T-helper 2 cell treated with Interferon-gamma antibody and Interleukin-4, amounts not matched to agents 100 ng/mL and 5 ng/mL, for 36 hours (primary cell): ENCODE results near the gene PEPD. TPM values are rescaled to one million over a fixed set of nuclear protein-coding genes. Genes with fewer than 3 reads are reported as not detected.

Experiments used
- intact Hi-C: fragments of 100-400 bp; cut with micrococcal nuclease; formaldehyde crosslinking; loops from one replicate; pipeline ENCODE4 v1.15.1; 2023
- total RNA-seq: library from RNA; stranded (reverse); gene quantifications from 2 replicates; pipeline ENCODE4 v1.2.3, GENCODE V29; 2022

Gene PEPD
- total RNA-seq, 1 donor from 2014 or later, result 24.4 TPM

DNA sequence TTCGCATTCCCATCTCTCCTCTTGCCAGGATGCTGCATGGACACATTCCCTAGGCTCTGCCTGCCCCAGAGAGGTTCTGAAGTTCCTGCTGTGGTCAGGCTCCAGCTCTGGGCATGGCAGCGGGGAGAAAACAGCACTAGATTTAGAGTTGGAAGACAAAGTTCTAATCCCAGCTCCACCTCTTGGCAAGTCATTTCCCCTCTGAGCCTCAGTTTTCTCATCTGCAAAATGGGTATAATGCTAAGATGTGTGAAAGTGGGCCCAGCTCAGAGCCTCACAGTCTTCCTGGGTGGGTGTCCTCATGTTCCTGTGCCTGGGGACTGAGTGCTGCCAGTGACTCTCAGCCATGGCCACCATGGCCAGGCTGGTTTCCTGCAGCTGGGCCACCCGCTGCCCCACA, 9.6 kb downstream of the PEPD start:
- intact Hi-C loops, result no loop called here

DNA sequence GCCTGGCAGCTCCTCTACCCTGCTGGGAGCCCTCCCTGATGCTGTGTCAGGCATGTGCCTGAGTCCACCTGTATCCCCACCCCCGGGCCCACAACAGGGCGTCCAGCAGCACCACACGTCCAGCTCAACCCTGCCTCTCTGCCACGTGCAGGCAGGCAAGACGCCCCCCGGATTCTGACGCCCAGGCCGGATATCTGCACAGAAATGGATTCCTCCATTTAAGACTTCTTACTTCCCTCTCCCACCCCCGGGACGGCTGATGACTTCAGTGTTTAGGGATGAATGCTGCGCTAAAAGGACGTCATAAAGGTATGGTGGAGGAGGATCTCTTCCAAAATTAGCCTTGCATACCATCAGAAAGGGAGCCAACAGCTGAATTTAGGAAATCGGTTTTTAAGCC, 10.2 kb downstream of the PEPD start:
- intact Hi-C loops, result no loop called here

DNA sequence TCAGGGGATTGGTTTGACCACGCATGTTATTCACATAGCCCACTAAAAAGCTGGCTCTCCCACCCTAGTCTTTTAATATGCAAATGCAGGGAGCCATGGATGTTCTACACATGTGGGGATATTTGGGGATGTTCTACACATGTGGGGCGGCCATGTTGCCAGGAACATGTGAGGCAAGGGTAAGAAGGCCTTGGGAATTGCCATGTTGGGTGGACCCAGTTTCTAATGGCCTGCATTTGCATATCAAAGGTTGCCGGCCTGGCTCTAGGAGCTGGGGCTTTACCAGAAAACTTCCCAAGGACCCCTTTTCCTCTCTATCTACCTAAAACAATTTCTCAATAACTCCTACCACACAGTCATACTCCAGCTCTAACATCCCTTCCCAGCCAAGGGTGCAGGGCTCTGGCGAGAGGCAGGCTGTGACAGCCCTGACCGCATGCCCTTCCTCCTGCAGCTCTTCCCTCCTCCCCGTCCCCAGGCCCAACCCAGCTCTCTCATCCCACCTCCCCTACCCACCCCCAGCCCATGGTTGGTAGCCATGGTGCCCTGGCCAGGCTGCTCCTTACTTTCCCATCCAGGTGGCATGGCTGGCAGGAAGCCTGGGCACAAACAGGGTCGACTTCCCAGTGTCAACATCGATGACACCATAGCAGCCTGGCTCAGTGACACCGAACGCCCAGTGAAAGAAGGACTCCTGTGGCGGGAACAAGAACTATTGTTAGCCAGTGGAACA, 11.0 kb downstream of the PEPD start:
- intact Hi-C loops, result no loop called here

DNA sequence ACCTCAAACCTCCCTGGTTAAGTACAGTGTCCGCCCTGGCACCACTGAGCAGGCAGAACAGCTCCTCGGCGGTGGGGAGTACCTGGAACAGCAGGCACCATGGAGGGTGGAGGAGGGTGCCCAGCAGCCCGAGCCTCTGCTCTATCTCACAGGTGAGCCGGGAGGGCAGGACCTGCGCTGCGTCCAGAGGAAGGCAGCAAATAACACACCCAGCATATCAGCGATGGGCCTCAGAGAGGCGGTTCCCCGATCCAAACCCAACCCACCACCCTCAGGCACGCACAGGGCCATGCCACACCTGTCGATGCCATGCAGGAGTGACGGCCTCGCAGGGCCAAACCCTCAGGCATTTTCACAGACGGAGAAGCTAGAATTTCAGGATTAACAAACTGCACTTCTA, 11.8 kb downstream of the PEPD start:
- intact Hi-C loops, result no loop called here

DNA sequence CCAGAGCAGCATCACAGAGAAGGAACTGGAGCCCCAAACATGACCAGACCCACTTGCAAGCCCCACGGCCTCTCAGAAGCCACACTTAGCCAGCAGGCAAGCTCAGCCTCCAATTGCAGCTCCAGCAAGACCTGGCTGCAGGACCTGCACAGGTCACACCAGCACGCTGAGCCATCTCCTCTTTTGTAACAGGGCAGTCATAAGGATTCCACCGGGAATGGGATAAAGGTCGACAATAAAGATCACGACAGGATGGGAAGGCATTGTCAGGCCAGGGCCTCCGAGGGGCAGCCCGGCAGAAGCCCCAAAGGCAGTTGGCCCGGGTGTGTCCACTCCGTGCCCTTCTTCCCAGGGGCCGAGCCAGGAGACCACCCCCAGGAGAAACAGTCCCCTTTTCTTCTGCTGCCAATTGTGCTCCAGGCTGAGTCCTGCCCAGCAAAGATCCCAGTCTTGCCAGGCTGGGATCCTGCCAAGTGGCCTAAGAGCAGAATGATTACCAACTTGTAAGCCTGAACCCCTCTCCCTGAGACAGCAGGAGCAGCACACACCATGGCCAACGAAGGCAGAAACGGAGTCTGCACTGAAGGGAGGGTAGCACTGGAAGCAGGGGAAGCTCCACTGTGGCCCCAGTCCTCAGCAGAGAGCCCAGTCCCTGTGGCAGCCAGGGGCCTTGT, 12.5 kb downstream of the PEPD start:
- intact Hi-C loops, result no loop called here

DNA sequence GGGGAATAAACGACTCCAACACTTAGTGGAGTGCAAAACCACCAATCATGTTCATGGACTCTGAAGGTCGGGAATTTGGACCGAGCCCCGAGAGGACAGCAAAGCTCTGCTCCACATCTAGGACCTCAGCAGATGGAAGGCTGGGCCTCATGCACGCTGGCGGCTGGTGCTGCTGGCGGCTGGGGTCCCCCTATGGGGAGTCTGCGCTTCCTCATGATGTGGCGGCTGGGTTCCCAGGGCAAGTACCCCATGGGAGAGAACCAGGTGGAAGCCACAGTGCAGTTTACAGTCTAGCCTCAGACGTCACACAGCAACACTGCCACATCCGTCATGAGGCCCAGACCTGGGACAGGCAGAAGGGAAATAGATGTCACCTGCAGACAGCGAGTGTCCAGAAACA, 13.2 kb downstream of the PEPD start:
- intact Hi-C loops, result no loop called here

DNA sequence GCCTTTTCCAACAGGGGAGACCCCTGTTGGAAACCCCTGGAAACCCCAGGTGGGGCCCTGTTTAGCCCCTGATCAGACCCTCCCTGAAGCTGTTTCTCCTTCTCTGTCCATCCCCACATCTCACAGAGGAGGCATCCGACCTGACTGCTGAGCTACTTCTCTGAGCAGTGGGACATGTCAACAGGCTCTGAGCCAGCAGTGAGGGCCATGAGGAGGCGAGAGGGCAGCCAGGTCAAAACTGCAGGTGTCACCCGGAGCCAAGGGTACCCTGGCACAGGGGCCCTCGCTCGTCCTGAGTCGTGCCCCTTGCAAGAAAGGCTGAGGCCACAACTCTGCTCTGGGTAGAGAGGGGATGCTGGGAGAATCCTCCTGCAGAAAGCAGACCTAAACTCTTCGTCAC, 13.6 kb downstream of the PEPD start:
- intact Hi-C loops, result no loop called here

DNA sequence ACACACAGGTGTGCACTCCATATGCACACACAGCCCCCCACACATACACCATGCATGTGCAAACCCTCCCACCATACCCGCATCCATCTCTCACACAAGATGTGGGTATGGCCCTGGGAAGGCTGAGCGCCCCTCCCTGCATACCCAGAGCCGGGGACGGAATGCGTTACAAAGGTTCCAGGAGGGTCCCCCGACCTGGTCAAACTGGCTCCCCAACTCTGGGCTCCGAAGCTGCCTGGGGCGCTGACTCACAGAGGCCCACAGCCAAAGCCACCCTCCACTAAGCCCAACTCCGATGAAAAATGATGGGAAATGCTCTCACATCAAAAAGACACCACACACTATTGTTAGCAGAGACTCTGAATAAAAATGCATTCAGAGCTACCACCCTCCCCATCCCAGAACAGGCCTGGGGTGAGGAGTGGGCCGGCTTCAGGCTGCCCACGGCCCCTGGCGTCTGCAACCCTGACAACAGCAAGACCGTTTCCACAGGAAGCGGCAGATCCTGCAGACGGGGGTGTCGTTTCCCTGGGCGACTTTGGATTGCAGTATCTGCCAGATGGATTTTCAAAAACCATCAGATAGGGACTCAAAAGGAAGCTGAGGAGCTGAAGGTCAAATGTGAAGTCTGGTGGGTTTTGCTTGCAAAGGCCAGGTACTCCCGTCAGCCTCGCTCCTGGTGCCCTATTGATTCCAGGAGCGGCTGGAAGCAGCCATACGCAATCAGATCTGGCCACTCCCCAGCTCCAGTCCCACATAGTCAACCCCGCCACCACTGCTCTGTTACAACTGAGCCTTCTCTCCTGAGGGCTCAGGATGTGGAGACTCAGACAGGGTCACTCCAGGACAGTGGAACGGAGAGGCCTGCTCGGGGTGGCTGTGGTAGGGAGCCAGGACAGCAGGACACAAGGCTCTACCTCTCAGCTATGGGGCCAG, 14.3 kb downstream of the PEPD start:
- intact Hi-C loops, result no loop called here

DNA sequence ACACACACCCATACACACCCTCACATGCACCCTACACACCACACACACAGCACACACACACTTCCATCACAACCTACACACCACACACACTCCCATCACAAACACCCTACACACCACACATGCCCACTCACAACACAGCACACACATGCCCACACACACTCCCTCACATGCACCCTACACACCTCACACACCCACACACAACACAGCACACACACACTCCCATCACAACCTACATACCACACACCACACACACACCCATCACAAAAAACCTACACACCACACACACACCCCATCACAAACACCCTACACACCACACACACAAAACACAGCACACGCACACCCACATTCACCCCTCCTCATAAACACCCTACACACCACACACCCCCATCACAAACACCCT, 15.1 kb downstream of the PEPD start:
- intact Hi-C loops, result no loop called here

DNA sequence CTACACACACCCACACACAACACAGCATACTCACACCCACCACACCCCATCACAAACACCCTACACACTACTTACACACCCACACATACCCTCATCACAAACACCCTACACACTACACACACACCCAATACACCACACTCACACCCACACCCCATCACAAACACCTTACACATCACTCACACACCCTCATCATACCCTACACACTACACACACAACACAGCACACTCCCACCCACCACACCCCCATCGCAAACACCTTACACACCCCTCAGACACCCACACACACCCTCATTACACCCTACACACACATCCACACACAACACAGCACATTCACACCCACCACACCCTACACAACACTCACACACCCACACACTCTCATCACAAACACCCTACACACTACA, 15.8 kb downstream of the PEPD start:
- intact Hi-C loops, result no loop called here

DNA sequence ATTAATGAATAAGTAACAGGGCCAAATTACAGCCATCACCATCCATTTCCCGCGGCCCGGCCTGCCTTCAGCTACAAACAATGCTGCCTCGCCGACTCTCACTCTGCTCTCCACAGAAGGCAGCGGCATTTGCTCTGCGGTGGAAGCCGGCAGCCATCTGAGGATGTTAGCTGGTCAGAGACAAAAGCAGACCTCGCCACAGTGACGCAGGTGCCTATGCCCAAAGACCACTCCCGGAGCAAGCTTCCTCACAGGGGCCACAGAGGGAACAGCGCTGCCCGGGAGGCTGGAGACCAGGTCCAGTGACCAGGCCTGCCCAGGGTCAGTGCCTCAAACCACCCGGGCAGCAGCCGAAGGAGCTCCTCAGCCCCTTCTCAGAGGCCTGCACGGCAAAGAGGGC, 16.4 kb downstream of the PEPD start:
- intact Hi-C loops, result no loop called here

DNA sequence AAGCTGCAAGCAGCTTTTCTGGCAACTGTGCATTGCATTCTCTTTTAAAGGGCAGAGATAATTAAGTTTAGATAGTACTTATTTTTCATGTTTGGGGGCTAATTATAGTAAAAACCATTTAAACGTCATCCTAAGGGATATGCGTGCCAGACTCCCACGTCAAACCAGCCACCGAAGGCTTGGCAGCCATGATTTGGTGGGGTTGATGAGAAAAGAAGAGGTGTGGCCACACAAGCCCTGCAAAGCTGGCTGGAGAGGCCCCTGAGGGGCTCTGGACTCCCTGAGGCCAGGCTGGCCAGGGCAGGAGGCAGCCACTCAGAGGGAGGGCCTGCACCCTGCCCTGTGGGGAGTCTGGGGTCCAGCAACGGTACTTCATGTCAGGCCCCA, 17.5 kb downstream of the PEPD start:
- intact Hi-C loops, result no loop called here

DNA sequence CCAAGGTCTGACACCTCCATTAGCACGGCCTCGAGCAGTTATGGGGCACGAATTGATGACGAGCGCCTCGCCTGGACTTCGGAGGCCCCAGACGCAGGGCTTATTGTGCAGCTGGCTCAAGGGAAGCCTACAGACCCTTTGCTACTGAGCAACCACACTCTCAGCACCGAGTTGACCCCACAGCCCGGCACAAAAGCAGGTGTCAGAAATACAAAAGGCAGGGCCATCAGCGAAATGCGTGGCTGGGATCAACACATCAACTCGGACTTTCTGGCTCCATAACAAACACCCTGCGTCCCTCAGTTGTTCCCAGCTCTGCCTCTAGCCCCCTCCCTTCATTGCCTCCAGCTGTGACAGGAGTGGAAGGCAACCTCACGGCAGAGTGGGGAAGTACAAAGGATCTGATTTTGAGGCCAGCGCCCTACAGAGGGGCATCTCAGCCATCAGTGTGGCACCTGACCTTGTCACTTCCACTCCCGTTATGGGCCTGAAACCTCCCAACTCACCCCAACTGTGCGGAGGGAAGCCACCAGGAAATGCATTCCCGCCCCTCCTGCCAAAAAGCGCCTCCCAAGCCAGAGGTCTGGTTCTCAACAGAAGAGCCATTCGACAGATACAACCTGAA, 18.0 kb downstream of the PEPD start:
- intact Hi-C loops, result no loop called here

DNA sequence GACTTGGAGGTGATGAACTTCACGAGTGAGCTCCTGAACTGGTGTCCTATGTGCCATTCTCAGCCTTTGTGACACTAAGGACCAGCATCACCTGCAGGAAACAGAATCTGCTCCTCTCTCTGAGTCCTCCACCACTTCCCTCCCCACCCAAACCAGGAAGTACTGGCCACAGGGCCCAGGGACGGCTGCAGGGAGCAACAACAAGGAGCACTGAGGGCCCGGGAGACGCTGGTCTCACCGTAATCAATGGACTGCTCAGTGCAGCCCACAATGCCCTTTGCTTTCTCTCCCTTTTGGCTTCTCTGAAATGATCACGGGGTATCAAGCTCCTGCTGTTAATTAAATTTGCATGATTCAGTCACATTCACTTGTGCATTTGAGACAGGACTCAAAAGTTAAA, 18.6 kb downstream of the PEPD start:
- intact Hi-C loops, result no loop called here

DNA sequence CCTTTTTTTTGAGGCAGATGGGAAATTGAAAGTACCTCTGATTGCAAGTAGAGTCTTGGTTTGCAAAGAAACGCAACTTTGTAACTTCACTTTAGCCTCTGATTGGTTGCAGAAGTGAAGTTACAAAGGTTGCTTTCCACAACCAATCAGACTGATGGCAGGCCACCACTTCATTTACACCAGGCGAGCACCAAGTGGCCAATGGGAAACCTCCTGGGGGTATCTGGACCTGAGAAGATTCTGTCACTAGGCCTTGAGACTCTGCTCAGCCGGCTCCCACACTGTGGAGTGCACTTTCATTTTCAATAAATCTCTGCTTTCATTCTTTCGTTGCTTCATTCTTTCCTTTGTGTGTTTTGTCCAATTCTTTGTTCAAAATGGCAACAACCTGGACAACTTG, 19.1 kb downstream of the PEPD start:
- intact Hi-C loops, result no loop called here

DNA sequence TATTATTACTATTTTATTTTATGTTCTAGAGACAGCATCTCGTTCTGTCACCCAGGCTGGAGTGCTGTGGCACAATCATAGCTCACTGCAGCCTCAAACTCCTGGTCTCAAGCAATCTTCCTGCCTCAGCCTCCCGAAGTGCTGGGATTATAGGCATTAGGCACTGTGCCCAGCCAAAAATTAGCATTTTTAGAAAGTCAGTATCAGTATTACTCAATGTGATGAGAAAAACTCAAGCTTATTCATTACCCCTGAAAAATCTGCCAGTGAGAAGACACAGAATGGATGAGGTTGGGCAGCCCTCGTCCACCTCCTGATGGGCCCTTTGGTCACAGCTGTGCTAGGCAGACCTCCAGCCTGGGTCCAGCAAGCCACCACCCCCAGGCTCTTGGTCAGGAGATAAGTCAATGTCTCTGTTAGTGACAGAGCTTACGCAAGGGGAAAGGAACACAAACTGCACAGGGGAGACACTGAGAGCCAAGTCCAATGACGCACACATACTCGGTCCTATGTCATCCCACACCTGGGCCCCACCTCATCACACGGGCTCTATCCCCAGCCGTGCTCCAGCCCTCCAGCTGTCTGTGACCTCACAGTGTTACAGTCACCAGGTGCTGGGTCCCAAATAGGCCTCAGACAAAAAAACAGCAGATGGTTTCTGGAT, 19.8 kb downstream of the PEPD start:
- intact Hi-C loops, result no loop called here

DNA sequence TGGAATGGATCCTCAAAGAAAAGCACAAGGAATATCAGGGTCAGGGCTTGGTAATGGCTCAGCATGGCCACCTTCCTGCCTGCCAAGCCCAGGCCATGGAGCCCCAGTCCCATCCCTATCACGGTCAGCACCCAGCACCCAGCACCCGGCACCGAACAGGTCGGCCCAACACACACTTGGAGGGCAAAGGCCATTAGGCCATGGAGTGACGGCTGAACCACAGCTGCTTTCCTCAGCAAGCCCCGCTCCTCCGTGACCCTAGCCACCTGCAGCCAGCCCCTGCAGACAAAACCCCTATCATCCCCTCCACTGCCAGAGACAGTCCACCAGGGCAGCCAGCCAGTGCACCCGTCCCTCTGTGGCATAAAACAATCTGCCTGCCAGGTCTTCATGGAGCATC, 20.6 kb downstream of the PEPD start:
- intact Hi-C loops, result no loop called here

DNA sequence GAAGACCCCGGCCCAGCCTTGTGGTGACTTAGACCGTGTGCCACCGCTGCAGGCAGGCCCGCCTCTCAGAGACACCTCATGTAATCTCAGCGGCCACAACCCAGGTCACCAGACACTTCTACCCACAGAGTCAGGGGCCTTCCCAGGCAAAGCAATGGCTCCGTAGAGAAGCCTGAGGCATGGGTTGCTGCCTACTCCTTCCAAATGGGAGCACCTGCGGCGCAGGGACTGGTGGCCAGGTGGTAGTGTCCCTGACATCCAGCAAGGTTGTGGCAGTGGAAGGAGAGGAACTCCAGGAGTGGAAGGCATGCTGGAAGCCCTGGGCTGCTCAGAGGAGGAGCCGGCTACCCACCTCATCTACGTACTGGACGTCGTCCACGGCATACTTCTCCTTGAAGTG, 21.0 kb downstream of the PEPD start:
- intact Hi-C loops, result no loop called here

DNA sequence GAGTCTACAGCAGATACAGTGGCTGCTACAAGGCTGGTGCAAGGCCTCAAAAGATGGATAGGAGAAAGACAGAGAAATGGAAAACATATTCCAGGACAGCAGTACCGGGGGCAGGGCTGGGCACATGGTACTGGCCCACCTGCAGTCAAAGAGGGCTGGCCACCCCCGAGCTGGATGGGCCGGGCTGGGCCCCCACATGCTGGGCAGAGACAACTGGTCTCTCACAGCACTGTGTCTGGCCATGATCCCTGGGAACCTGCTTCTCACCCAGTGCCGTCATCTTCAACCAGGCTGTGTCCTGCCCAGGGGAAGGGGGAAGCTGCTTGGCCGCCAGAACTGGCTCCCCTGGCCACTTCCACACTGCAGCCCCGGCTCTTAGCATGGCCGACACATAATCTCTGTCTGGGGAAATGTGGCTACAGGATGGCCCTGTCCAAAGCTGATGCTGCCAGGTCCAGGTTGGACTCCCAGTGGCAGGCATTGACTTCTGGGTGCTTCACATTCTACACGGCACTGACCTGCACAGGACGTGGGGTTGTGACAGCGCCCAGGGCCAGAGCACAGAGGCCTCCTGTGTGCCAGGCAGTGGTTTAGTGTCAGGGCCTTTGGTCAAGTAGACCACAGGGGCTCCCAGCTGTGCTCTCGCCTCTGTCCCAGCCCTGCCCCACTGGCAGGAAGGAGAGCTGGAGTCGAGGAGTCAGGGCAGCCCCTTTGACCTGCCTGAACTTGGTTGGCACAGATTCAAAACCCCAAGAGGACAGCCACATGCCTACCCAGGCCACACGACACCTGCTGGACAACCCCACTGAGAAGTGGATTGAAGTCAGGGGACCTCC, 21.7 kb downstream of the PEPD start:
- intact Hi-C loops, result no loop called here

DNA sequence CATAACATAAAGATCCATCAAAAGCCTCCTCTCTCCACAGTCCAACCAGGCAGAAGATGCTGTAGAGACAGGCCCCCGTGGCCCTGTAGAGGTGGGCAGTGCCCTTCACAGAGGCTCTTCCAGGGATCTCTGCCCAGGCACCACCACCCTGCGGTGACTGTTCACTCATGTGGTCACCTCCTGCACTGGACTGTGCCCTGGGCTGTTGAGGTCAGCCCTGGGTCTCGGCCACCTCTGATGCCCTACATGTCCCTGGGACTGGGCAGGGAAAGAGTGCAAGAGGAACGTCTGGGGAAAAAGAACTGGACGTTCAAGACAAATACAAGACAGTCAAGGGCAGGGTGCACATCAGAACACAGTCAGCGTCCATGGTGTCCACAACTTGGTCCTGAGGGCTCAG, 22.3 kb downstream of the PEPD start:
- intact Hi-C loops, result no loop called here
